GM13976 (cell line): ENCODE data around the gene ZNRF3.

Source experiments
- DNase-seq: peaks from one replicate; pipeline ENCODE4 v3.0.0; 2012; ENCODE audit warnings: low spot score
- in situ Hi-C: fragments of 300-500 bp; cut with MboI; formaldehyde crosslinking; loops from one replicate; pipeline ENCODE4 v1.12.0; 2022; ENCODE audit warnings: low sequenced_read_pairs, mixed read lengths, inconsistent platforms; ENCODE audit not compliant: unreplicated experiment
- TF ChIP-seq, protein P1 (sequence below): IDR thresholded peaks from 2 replicates; pipeline ENCODE4 v1.5.1; 2012; ENCODE audit warnings: borderline replicate concordance, mild to moderate bottlenecking; ENCODE audit not compliant: insufficient read depth; ENCODE audit errors: extremely low read depth, missing control alignments, control extremely low read depth

Gene ZNRF3

DNA sequence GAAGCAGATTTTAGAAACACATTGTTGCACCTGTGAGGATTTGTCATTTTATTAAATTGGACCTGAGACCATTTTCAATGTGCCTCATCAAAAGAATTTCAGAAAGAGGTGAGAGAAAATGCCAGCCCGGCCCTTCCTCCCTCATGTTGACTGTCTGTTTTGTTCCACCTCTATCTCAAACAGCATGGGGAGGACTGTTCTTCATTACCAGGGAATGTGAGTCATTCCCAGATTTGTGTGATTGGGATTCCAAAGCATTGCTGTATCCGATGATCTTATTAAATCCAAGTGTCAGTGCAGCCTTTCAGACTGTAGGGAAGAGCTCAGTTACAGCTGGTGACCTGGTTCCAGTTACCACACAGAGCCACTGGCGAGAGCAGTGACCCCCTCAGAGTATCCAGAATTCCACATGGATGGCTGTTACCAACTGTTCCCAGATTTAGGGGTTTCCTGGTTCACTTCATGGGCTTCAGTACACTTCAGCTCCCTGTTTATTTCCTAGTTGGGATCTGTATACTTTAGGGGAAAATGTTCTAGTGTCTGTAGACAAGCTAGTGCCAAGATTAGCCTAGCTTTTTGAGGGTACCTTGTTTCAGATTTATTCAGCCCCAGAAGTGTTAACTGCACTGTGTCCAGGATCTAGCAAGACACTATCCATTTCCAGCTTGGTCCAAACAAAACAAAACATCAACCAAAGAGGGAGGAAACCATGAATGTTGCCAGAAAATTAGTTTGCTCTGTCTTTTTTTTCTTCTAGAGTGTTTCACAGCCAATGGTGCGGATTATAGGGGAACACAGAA is 210.3 kb downstream of the ZNRF3 start:
- TF ChIP-seq, protein P1, sequence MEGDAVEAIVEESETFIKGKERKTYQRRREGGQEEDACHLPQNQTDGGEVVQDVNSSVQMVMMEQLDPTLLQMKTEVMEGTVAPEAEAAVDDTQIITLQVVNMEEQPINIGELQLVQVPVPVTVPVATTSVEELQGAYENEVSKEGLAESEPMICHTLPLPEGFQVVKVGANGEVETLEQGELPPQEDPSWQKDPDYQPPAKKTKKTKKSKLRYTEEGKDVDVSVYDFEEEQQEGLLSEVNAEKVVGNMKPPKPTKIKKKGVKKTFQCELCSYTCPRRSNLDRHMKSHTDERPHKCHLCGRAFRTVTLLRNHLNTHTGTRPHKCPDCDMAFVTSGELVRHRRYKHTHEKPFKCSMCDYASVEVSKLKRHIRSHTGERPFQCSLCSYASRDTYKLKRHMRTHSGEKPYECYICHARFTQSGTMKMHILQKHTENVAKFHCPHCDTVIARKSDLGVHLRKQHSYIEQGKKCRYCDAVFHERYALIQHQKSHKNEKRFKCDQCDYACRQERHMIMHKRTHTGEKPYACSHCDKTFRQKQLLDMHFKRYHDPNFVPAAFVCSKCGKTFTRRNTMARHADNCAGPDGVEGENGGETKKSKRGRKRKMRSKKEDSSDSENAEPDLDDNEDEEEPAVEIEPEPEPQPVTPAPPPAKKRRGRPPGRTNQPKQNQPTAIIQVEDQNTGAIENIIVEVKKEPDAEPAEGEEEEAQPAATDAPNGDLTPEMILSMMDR = no peak
- in situ Hi-C loops = no loop called here
- DNase-seq = no peak

DNA sequence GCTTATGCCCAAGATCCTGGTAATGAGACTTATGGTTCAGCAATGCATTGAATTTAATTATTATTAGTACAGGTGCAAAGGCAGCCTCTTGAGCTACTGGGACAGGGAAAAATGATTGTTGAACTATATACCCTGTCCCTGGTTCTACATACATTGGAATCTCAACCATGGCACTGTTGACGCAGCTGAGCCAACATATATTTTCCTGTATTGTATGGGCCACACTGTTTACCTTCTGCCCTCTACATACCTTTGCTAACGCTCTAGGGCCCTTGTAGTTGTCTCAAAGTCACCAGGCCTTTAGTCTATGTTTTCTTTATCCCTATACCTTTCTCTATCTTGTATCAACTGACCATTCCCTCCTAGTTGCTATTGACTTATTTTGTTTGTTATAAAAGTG is 212.1 kb downstream of the ZNRF3 start:
- in situ Hi-C loops = no loop called here
- no peak for DNase-seq

DNA sequence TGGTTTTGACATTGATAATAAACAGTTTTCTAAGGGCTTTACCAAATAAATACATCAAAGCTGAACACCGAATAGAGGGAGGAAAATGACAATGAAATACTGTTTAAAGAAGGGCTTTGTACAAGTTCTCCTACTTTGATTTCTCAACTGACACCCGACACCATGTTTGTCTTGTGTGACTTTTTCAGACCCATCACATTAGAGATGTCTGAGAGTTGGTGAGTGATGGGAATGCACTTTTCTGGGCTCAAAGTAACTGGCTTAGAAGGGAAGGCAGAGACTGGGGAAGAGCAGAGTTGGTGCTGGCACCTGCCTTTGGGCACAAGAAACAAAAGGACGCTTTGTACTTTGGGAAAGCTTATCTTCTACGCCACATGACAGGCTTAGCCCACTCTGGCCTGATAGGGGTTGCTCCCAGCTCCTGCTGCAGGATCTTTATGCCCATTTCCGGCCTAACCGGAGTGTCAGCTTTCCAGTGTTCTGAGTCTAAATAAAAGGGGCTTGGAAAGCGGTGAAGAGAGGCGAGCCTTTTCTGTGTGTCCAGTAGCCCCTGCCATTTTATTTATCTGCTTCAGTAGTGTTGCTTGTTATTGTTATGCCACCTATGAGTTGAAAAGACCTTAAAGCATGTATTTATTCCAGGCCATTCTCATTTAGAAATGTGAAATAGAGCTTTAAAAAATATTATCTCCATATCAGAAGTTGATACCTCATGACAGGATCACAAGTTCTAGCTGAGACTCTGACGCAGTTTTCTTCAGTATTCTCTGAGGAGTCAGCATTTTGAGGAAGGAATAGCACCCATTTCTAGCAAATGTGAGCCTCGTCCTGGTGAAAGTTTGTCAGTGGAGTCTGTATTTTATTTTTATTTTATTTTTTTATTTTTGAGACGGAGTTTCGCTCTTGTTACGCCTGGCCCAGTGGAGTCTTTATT is 213.6 kb downstream of the ZNRF3 start:
- TF ChIP-seq, protein P1 = no peak
- DNase-seq = no peak
- in situ Hi-C loops = no loop called here

More for the DNA sequence above, 212.1 kb downstream of the ZNRF3 start:
- TF ChIP-seq, protein P1 = no peak

DNA sequence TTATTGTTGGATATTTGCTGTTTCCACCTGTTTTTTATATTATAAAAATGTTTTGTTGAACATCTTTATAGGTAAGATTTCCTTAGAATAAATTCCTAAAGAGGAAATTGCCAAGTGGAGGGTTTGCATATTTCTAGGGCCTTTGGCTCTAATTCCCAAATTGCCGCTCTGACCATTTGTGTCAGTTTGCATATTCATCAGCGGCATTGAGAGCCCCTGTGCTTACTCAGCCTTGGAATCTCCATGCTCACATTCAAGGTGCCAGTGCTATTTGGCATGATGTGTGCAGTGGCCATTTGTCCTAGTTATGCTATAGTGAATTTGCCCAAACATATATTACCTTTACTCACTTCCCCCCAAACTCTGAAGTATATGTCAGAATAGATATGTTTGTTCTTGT is 214.9 kb downstream of the ZNRF3 start:
- in situ Hi-C loops = no loop called here
- TF ChIP-seq, protein P1 = no peak
- no peak for DNase-seq

DNA sequence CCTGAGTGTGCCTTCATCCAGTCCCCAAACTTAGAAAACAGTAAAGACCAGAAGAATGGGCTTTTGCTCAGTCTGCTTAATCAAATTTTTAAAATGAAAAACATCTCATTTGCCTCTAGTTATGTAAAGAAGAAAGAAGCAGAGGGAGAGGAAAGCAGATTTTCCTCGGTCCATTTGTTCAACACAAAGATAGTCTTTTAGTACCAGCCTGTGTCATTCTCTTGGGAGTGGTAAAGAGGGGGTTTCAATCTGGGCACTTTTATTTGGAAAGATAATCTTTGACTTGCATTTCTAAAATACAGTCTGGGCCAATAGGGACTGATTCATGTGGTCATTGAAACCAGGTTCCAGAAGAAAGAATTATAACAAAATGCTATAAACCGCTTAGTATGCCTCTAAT is 218.9 kb downstream of the ZNRF3 start:
- TF ChIP-seq, protein P1 = no peak
- DNase-seq = no peak
- in situ Hi-C loops = no loop called here

DNA sequence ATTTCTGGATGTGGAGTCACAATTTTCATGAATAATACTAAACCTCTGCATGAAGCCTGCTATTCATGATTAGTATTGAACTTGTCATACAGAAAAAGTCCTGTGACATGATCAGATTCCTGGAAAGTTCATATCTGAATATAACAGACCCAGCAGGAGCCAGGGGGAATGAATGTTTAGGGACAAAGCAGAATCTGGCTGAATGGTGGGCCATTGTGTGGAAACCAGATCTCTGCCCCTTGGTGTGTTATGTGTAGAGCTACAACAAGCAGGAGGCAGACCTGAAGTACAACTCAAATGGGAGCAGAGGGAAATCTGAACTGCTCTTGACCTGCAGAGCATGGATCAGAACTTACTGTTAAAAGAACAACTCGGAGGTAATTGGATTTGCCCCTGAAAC is 219.7 kb downstream of the ZNRF3 start:
- TF ChIP-seq, protein P1 = no peak
- in situ Hi-C loops = no loop called here
- DNase-seq = no peak
